Measurements from ENCODE around the gene GPRC5B.

- TF ChIP-seq CTCF (IDR thresholded peaks at IDR 0.05; ENCODE audit: extremely low read depth in 1 of 2, insufficient read depth in 1 of 2, low read depth in 1 of 2, low read length in 2 of 2) (no peak), EZH2 (IDR thresholded peaks at IDR 0.05; ENCODE audit: borderline replicate concordance, low read depth, low read length, severe bottlenecking) (no peak), POLR2A (IDR thresholded peaks at IDR 0.05; ENCODE audit: low read depth, low read length) (no peak)
Observed at GRCh38 chr16:19916064-19916463, 31.4 kb upstream of the GPRC5B start.

Data from endothelial cell of umbilical vein (primary cell).